Measurements from ENCODE around the gene GP9.

The GP9 gene

GRCh38 chr3:129056451-129057173 is 4.0 kb upstream of the GP9 start:
- H3K9me3 ChIP-seq (ENCODE audit: control extremely low read depth in 1 of 5, control insufficient read depth in 4 of 5, insufficient read depth in 2 of 5, low read depth in 1 of 5, low read length in 4 of 5) = no peaks in the 10 kb centered on the region
- ChIA-PET POLR2A (no interaction called here), CTCF (interaction anchor here (1.5 to 6.9 kb wide), 5 partner anchors 12 to 188 kb away, joined by 3 to 72 read pairs (median 4); no protein-coding TSS in a partner anchor)
- no peaks in the 10 kb centered on the region for H3K27me3 ChIP-seq (replicated peaks in 2 of 5; ENCODE audit: control insufficient read depth in 4 of 5, insufficient read depth in 5 of 5, low read length in 4 of 5)
- H3K27ac ChIP-seq (ENCODE audit: insufficient read depth in 1 of 2, low read depth in 1 of 2, low read length in 2 of 2, poor library complexity in 1 of 2, severe bottlenecking in 2 of 2) = no peak overlapping the region
- WGBS (ENCODE audit: insufficient coverage) = 76% methylated on average over 8 of the region's 9 CpGs
- no peak overlapping the region for H3K4me3 ChIP-seq (ENCODE audit: control insufficient read depth in 1 of 7, extremely low read depth in 1 of 7, insufficient read depth in 4 of 7, low read depth in 2 of 7, low read length in 6 of 7)
- H3K4me1 ChIP-seq (ENCODE audit: control extremely low read depth in 1 of 4, control insufficient read depth in 4 of 4, insufficient read depth in 4 of 4, low read length in 3 of 4) = peaks cover 0 to 48% (median 38%) of the 10 kb centered on the region in 4 experiments
- no peaks in the 10 kb centered on the region for H3K36me3 ChIP-seq (ENCODE audit: control insufficient read depth in 4 of 4, insufficient read depth in 4 of 4, low read length in 3 of 4)
- no peak for DNase-seq

- Histone ChIP-seq H3K27ac (ENCODE audit: insufficient read depth in 1 of 2, low read depth in 1 of 2, low read length in 2 of 2, poor library complexity in 1 of 2, severe bottlenecking in 2 of 2) (no peak overlapping the region), H3K9me3 (ENCODE audit: control extremely low read depth in 1 of 5, control insufficient read depth in 4 of 5, insufficient read depth in 2 of 5, low read depth in 1 of 5, low read length in 4 of 5) (no peaks in the 10 kb centered on the region), H3K4me3 (ENCODE audit: control insufficient read depth in 1 of 7, extremely low read depth in 1 of 7, insufficient read depth in 4 of 7, low read depth in 2 of 7, low read length in 6 of 7) (no peak overlapping the region), H3K36me3 (ENCODE audit: control insufficient read depth in 4 of 4, insufficient read depth in 4 of 4, low read length in 3 of 4) (no peaks in the 10 kb centered on the region), H3K27me3 (replicated peaks in 2 of 5; ENCODE audit: control insufficient read depth in 4 of 5, insufficient read depth in 5 of 5, low read length in 4 of 5) (no peaks in the 10 kb centered on the region), H3K4me1 (ENCODE audit: control extremely low read depth in 1 of 4, control insufficient read depth in 4 of 4, insufficient read depth in 4 of 4, low read length in 3 of 4) (peaks cover 0 to 50% (median 38%) of the 10 kb centered on the region in 4 experiments)
- ChIA-PET POLR2A (no interaction called here), CTCF (interaction anchor here (1.4 to 6.9 kb wide), 5 partner anchors 8 to 188 kb away, joined by 3 to 72 read pairs (median 5); no protein-coding TSS in a partner anchor)
- DNase-seq = no peak
- 88% methylated on average over 4 of the region's 4 CpGs for WGBS (ENCODE audit: insufficient coverage)
These were observed 3.3 kb upstream of the GP9 start for GRCh38 chr3:129057249-129057648.

- Histone ChIP-seq H3K9me3 (ENCODE audit: control extremely low read depth in 1 of 5, control insufficient read depth in 4 of 5, insufficient read depth in 2 of 5, low read depth in 1 of 5, low read length in 4 of 5) (no peaks in the 10 kb centered on the region), H3K27me3 (replicated peaks in 2 of 5; ENCODE audit: control insufficient read depth in 4 of 5, insufficient read depth in 5 of 5, low read length in 4 of 5) (no peaks in the 10 kb centered on the region), H3K27ac (ENCODE audit: insufficient read depth in 1 of 2, low read depth in 1 of 2, low read length in 2 of 2, poor library complexity in 1 of 2, severe bottlenecking in 2 of 2) (no peak overlapping the region), H3K4me3 (ENCODE audit: control insufficient read depth in 1 of 7, extremely low read depth in 1 of 7, insufficient read depth in 4 of 7, low read depth in 2 of 7, low read length in 6 of 7) (no peak overlapping the region), H3K36me3 (ENCODE audit: control insufficient read depth in 4 of 4, insufficient read depth in 4 of 4, low read length in 3 of 4) (no peaks in the 10 kb centered on the region), H3K4me1 (ENCODE audit: control extremely low read depth in 1 of 4, control insufficient read depth in 4 of 4, insufficient read depth in 4 of 4, low read length in 3 of 4) (peaks cover 0 to 47% (median 36%) of the 10 kb centered on the region in 4 experiments)
- POLR2A ChIA-PET = no interaction called here
- WGBS (ENCODE audit: insufficient coverage) = 33% methylated on average over 3 of the region's 4 CpGs
- CTCF ChIA-PET = interaction anchor here (1.2 to 4.2 kb wide), 5 partner anchors 6 to 88 kb away, joined by 3 to 15 read pairs (median 5); no protein-coding TSS in a partner anchor
- peak in 2 of 3 donors; percentile 75 to 80 for DNase-seq
These were observed 2.0 kb upstream of the GP9 start for GRCh38 chr3:129058441-129059200.

DNA sequence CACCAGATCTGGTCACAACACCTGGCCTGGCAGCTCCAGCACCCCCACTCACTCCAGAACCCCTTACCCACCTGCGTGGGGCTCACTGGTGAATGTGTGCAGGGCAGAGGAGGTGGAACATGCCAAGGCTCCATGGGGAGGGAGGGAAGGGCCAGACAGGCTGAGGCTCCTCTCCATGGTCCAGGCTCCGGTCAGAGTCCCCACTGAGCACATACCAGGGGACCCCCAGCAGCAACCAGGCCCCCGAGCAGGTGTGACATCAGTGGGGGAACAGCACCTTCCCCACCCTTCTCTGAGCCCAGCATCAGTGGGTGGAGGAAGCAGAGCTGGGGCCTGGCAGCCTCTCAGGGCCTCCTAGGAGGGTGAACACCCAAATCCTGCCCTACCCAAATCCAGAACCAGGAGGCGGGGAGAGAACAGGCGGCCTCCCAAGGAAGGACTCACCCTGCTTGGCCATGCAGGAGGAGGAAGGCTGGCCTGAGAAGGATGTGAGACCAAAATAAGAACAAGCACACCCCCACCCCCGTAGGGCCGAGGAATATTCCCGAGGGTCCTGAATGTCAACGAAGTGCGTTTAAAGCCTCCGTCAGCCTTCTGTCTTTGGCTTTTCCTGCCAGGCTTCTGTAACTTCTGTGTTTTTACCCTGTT is 1.1 kb upstream of the GP9 start:
- H3K4me1 ChIP-seq (ENCODE audit: control extremely low read depth in 1 of 4, control insufficient read depth in 4 of 4, insufficient read depth in 4 of 4, low read length in 3 of 4) = peaks cover 0 to 46% (median 34%) of the 10 kb centered on the region in 4 experiments
- POLR2A ChIA-PET = interaction anchor here (1.5 kb wide), 1 partner anchor 9 kb away, joined by 3 read pairs; no protein-coding TSS in a partner anchor
- CTCF ChIA-PET = interaction anchor here (0.7 to 4.2 kb wide), 9 partner anchors 7 to 89 kb away, joined by 3 to 19 read pairs (median 5); no protein-coding TSS in a partner anchor

GRCh38 chr3:129061023-129061887 is 676 bp downstream of the GP9 start:
- no peaks in the 10 kb centered on the region for H3K36me3 ChIP-seq (ENCODE audit: control insufficient read depth in 4 of 4, insufficient read depth in 4 of 4, low read length in 3 of 4)
- H3K4me1 ChIP-seq (ENCODE audit: control extremely low read depth in 1 of 4, control insufficient read depth in 4 of 4, insufficient read depth in 4 of 4, low read length in 3 of 4) = peaks cover 0 to 41% (median 34%) of the 10 kb centered on the region in 4 experiments
- CTCF ChIA-PET = interaction anchor here (0.7 to 4.2 kb wide), 9 partner anchors 8 to 102 kb away, joined by 3 to 19 read pairs (median 5); no protein-coding TSS in a partner anchor
- no peaks in the 10 kb centered on the region for H3K27me3 ChIP-seq (replicated peaks in 2 of 5; ENCODE audit: control insufficient read depth in 4 of 5, insufficient read depth in 5 of 5, low read length in 4 of 5)
- H3K9me3 ChIP-seq (ENCODE audit: control extremely low read depth in 1 of 5, control insufficient read depth in 4 of 5, insufficient read depth in 2 of 5, low read depth in 1 of 5, low read length in 4 of 5) = no peaks in the 10 kb centered on the region
- POLR2A ChIA-PET = interaction anchor here (1.2 to 1.5 kb wide), 2 partner anchors 8 to 218 kb away, joined by 3 read pairs; no protein-coding TSS in a partner anchor
- DNase-seq = no peak
- WGBS (ENCODE audit: insufficient coverage) = 75% methylated on average over 16 of the region's 19 CpGs
- no peak overlapping the region for H3K27ac ChIP-seq (ENCODE audit: insufficient read depth in 1 of 2, low read depth in 1 of 2, low read length in 2 of 2, poor library complexity in 1 of 2, severe bottlenecking in 2 of 2)
- peak overlapping the region in 1 of 7 experiments; percentile 25 for H3K4me3 ChIP-seq (ENCODE audit: control insufficient read depth in 1 of 7, extremely low read depth in 1 of 7, insufficient read depth in 4 of 7, low read depth in 2 of 7, low read length in 6 of 7)

More for the DNA sequence above, 1.1 kb upstream of the GP9 start:
- Histone ChIP-seq H3K36me3 (ENCODE audit: control insufficient read depth in 4 of 4, insufficient read depth in 4 of 4, low read length in 3 of 4) (no peaks in the 10 kb centered on the region), H3K27me3 (replicated peaks in 2 of 5; ENCODE audit: control insufficient read depth in 4 of 5, insufficient read depth in 5 of 5, low read length in 4 of 5) (no peaks in the 10 kb centered on the region), H3K4me3 (ENCODE audit: control insufficient read depth in 1 of 7, extremely low read depth in 1 of 7, insufficient read depth in 4 of 7, low read depth in 2 of 7, low read length in 6 of 7) (no peak overlapping the region), H3K27ac (ENCODE audit: insufficient read depth in 1 of 2, low read depth in 1 of 2, low read length in 2 of 2, poor library complexity in 1 of 2, severe bottlenecking in 2 of 2) (peak overlapping the region in 1 of 2 experiments; percentile 20), H3K9me3 (ENCODE audit: control extremely low read depth in 1 of 5, control insufficient read depth in 4 of 5, insufficient read depth in 2 of 5, low read depth in 1 of 5, low read length in 4 of 5) (no peaks in the 10 kb centered on the region)
- WGBS (ENCODE audit: insufficient coverage) = 59% methylated on average over 9 of the region's 11 CpGs
- no peak for DNase-seq
